ENCODE data around the gene SGSM2. TPM values are rescaled to one million over a fixed set of nuclear protein-coding genes. Genes with fewer than 3 reads are reported as not detected.

Gene SGSM2
- polyA plus RNA-seq, 3 donors, result 3.0 to 130 (median 3.5) TPM

DNA sequence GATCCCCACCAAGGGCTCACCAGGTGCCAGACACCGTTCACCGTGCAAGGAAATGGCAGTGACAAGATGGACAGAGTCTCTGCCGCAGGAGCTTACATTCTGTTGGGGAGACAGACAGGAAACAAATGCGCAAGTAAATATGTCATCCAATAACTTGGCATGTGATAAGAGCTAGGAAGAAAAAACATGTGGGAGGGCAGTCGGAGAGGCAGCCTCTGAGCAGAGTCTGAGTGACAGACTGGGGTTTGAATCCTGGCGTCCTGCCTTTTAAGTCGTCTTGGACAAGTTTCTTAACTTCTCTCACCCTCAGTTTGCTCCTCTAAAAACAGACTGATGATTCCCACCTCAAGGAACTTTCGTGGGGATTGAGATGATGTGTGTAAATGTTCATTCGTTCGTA lies 7.2 kb downstream of the SGSM2 start:
- H3K9me3 Mint-ChIP-seq, result no peaks in the 10 kb centered on the region
- Histone ChIP-seq H3K27me3 (ENCODE audit: control insufficient read depth in 2 of 2, insufficient read depth in 2 of 2, low read length in 2 of 2) (no peaks in the 10 kb centered on the region), H3K4me2 (replicated peaks; ENCODE audit: extremely low read depth, low read length, poor library complexity, severe bottlenecking) (no peak overlapping the region), H3K27ac (ENCODE audit: low read depth in 1 of 2, low read length in 2 of 2) (no peak overlapping the region), H2AFZ (ENCODE audit: insufficient read depth, low read depth, low read length, poor library complexity, severe bottlenecking) (no peak overlapping the region), H4K20me1 (ENCODE audit: insufficient read depth, low read length) (no peaks in the 10 kb centered on the region), H3K4me3 (replicated peaks in 1 of 3; ENCODE audit: low read depth in 2 of 3, low read length in 3 of 3) (no peak overlapping the region), H3K36me3 (replicated peaks in 1 of 2; ENCODE audit: control insufficient read depth in 1 of 2, insufficient read depth in 2 of 2, low read length in 2 of 2) (peaks cover 0 to 32% of the 10 kb centered on the region in 2 donors), H3K79me2 (ENCODE audit: insufficient read depth, low read length) (no peaks in the 10 kb centered on the region), H3K4me1 (ENCODE audit: control insufficient read depth in 1 of 2, insufficient read depth in 2 of 2, low read length in 2 of 2) (no peaks in the 10 kb centered on the region), H3K9me3 (replicated peaks in 1 of 2; ENCODE audit: control insufficient read depth in 1 of 2, insufficient read depth in 1 of 2, low read length in 2 of 2) (no peaks in the 10 kb centered on the region), H3K9ac (ENCODE audit: insufficient read depth, low read length, poor library complexity, severe bottlenecking) (no peak overlapping the region)
- H3K4me3 Mint-ChIP-seq, result no peak overlapping the region
- no peaks in the 10 kb centered on the region for H3K4me1 Mint-ChIP-seq
- TF ChIP-seq, protein P1, sequence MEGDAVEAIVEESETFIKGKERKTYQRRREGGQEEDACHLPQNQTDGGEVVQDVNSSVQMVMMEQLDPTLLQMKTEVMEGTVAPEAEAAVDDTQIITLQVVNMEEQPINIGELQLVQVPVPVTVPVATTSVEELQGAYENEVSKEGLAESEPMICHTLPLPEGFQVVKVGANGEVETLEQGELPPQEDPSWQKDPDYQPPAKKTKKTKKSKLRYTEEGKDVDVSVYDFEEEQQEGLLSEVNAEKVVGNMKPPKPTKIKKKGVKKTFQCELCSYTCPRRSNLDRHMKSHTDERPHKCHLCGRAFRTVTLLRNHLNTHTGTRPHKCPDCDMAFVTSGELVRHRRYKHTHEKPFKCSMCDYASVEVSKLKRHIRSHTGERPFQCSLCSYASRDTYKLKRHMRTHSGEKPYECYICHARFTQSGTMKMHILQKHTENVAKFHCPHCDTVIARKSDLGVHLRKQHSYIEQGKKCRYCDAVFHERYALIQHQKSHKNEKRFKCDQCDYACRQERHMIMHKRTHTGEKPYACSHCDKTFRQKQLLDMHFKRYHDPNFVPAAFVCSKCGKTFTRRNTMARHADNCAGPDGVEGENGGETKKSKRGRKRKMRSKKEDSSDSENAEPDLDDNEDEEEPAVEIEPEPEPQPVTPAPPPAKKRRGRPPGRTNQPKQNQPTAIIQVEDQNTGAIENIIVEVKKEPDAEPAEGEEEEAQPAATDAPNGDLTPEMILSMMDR (IDR thresholded peaks at IDR 0.05), result no peak
- WGBS (ENCODE audit: insufficient coverage), result 100% methylated on average over 4 of the region's 10 CpGs
- H3K27ac Mint-ChIP-seq, result no peak overlapping the region
- H3K36me3 Mint-ChIP-seq, result peaks cover 25 to 36% of the 10 kb centered on the region in 2 donors
- no peaks in the 10 kb centered on the region for H3K27me3 Mint-ChIP-seq (ENCODE audit: low read depth in 3 of 3)
- intact Hi-C loops (cut with micrococcal nuclease), result no loop called here
- no peak for DNase-seq

DNA sequence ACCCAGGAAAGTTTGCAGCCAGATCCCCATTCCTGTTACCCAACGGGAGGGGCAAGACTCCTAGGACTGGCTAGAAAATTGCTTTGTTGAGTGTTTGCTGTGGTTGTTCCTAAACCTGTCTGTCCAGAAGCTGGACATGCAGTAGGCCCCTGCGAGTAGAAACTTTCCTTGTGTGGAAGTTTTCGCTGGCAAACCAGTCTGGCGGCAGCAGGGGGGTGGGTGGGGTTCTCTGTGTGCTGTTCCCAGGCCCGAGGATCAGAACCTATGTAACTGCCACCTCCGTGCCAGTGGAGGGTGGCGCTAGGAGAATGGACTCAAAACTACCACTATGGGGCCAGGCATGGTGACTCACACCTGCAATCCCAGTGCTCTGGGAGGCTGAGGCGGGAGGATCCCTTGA lies 9.2 kb downstream of the SGSM2 start:
- Histone ChIP-seq H3K79me2 (ENCODE audit: insufficient read depth, low read length) (no peaks in the 10 kb centered on the region), H3K4me2 (replicated peaks; ENCODE audit: extremely low read depth, low read length, poor library complexity, severe bottlenecking) (no peak overlapping the region), H4K20me1 (ENCODE audit: insufficient read depth, low read length) (no peaks in the 10 kb centered on the region), H3K27ac (ENCODE audit: low read depth in 1 of 2, low read length in 2 of 2) (no peak overlapping the region), H3K4me3 (replicated peaks in 1 of 3; ENCODE audit: low read depth in 2 of 3, low read length in 3 of 3) (no peak overlapping the region), H3K27me3 (ENCODE audit: control insufficient read depth in 2 of 2, insufficient read depth in 2 of 2, low read length in 2 of 2) (no peaks in the 10 kb centered on the region), H3K4me1 (ENCODE audit: control insufficient read depth in 1 of 2, insufficient read depth in 2 of 2, low read length in 2 of 2) (no peaks in the 10 kb centered on the region), H3K9me3 (replicated peaks in 1 of 2; ENCODE audit: control insufficient read depth in 1 of 2, insufficient read depth in 1 of 2, low read length in 2 of 2) (no peaks in the 10 kb centered on the region), H2AFZ (ENCODE audit: insufficient read depth, low read depth, low read length, poor library complexity, severe bottlenecking) (no peak overlapping the region), H3K36me3 (replicated peaks in 1 of 2; ENCODE audit: control insufficient read depth in 1 of 2, insufficient read depth in 2 of 2, low read length in 2 of 2) (peaks cover 0 to 32% of the 10 kb centered on the region in 2 donors), H3K9ac (ENCODE audit: insufficient read depth, low read length, poor library complexity, severe bottlenecking) (no peak overlapping the region)
- Mint-ChIP-seq H3K9me3 (no peaks in the 10 kb centered on the region), H3K27me3 (ENCODE audit: low read depth in 3 of 3) (peaks cover 0 to 1% (median 0%) of the 10 kb centered on the region in 3 donors), H3K36me3 (peaks cover 25 to 37% of the 10 kb centered on the region in 2 donors), H3K4me1 (no peaks in the 10 kb centered on the region), H3K27ac (no peak overlapping the region), H3K4me3 (no peak overlapping the region)
- intact Hi-C loops (cut with micrococcal nuclease), result no loop called here
- TF ChIP-seq, protein P1 (IDR thresholded peaks at IDR 0.05), result no peak
- no peak for DNase-seq
- 93% methylated on average over 2 of the region's 8 CpGs for WGBS (ENCODE audit: insufficient coverage)

Data from CD14-positive monocyte (primary cell).